Dermis blood vessel endothelial cell (primary cell): Measurements from ENCODE around the gene TMEM18. TPM values are rescaled to one million over a fixed set of nuclear protein-coding genes. Genes with fewer than 3 reads are reported as not detected.

Experiments used
- DNase-seq: peaks from one replicate; pipeline ENCODE4 v3.0.0; 2010
- total RNA-seq: library from RNA; depleted of rRNA; stranded (reverse); fragments of >200 nt; gene quantifications from 2 replicates; pipeline ENCODE4 v1.2.3, GENCODE V29; 2014

The TMEM18 gene
- total RNA-seq, 1 donor from 2014 or later: 35.6 TPM

DNA sequence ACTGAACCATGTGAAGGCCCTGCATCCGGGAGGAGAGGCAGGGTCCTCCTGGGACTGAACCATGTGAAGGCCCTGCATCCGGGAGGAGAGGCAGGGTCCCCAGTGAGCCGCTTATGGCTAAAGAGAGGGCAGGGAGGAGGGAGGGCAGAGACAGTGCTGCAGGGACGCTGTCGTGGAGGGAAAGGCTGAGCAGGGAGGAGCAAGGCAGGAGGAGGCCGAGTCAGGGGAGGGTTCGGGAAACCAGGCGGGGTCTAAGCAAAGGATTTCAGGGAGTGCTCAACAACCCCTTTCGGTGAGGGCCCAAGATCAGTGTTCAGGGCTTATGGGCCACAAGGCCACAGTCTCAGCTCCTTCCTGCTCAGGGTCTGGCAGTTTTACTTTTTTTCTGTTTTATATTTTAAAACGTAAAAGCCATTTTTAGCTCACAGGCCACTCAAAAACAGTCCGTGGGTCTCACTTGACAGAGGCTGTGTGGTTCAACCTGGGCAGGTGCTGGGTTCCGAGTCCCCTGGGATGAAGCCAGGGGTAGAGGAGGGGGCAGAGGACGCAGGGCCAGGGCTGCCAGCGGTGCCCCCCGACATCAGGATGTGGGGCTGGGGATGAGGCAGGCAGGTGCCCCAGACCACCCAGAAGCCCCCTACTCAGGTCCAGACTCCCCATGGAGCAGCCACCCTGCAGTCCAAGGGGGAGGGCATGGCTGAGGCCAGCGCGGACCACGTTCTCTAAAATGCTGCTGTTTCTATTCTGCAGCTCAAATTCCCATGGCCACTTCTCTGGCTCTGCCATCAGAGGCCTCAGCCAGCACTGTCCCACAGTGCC lies 5.2 kb downstream of the TMEM18 start:
- DNase-seq: no peak

DNA sequence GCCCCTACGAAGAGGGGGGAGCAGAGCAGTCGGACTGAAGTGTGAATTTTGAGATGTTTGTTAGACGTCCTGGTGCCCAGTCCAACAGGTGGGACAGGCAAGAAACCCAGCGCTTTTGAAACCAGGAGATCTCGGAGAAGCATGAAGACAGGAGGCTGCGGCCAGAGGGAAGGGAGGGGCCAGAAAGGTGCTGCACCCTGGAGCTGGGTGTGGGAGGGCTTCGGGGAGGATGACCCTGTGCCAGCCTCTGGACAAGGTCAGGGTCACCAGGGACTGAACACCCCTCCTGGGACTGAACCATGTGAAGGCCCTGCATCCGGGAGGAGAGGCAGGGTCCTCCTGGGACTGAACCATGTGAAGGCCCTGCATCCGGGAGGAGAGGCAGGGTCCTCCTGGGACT lies 6.1 kb downstream of the TMEM18 start:
- no peak for DNase-seq

DNA sequence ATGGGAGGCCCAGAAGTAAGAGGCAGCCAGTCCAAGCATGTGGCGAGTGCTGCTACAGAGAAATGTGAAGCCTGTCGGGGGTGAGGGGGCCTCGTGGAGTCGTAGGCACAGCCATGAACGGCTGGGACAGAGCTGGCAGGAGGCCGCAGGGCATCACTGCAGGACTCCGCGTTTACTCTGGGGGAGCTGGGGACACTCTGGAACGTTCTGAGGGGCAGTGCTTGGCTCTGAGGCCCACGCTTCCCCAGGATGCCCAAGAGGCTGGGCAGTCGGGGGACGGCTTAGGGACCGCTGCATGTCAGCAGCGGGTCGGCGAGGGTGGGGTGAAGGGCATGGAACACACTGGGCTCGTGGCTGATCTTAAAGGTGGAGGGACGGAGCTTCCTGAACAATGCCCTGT lies 6.6 kb downstream of the TMEM18 start:
- DNase-seq: no peak

DNA sequence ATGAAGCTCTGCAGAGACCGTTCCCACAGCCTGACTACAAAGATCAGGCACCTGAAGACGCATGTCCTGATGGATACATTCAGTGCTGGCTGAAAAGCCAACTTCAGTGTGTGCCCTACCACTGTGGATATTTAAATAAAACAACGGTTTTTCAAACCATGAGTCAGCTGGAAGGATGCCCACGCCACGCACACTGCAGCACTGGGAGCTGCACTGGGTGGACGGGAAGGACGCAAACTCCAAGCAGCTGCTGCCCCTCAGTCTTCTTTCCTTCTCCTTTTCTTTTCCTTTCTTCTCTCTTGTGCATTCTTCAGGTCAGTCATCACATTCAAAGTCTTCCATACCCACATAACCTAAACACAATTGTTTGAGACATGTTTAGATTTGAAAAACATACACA lies 7.9 kb downstream of the TMEM18 start:
- peak; percentile 36 for DNase-seq

DNA sequence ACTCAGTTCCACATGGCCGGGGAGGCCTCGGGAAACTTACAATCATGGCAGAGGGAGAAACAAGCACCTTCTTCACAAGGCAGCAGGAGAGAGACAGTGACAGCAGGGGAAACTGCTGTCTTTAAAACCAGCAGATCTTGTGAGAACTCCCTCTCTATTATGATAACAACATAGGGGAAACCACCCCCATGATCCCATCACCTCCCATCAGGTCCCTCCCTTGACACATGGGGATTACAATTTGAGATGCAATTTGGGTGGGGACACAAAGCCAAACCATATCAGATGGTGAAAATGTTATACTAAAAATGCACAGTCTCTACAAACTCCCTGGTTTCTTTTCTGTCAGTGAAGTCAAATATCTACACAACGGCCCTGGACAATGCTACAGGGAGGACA lies 9.2 kb downstream of the TMEM18 start:
- no peak for DNase-seq

DNA sequence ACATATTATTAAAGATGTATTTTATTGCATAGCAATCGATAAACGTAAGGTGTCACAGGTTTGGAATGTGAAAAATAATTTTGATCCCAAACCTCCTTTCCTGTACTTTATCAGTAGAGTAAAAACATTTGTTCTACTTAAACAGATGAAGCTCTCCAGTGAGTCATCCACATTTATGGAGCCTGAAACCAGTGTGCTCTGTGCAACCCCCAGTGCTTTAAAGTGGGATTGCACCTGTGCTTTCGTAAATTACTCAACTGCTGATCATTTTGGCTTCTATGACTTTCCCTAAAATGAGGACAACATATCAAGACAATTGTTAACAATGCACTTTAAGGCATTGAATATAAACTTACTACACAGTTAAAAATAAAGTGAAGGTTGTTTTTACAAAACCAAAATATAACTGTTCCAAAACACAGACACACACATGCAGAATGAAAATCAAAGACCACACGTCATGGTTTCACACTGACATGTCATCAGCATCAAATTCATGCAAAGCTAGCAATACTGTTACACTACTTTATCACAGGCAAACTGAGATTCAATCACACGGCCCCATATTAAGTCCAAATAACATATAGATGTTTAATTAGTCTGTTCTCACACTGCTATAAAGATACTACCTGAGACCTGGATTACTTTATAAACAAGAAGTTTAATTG lies 9.7 kb downstream of the TMEM18 start:
- peak; percentile 84 for DNase-seq

DNA sequence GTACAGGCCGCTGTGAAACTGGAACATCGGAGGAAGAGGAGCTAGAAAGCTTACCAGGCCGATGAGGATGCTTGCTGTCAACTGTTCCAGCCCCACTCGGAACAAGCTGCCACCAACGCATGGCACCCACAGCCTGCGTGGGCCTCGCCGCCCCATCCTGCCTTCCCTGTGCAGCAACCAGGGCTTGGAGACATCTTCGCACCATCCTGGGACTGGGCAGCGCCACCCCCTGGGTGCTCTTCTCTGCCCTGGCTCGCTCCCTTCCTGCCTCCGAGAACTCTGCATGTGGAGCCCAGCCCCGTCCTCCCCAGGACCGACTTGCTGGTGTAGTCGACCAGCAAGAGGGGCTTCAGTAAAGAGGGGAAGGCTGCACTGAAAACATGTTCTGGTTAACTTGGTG lies 10.8 kb downstream of the TMEM18 start:
- no peak for DNase-seq

DNA sequence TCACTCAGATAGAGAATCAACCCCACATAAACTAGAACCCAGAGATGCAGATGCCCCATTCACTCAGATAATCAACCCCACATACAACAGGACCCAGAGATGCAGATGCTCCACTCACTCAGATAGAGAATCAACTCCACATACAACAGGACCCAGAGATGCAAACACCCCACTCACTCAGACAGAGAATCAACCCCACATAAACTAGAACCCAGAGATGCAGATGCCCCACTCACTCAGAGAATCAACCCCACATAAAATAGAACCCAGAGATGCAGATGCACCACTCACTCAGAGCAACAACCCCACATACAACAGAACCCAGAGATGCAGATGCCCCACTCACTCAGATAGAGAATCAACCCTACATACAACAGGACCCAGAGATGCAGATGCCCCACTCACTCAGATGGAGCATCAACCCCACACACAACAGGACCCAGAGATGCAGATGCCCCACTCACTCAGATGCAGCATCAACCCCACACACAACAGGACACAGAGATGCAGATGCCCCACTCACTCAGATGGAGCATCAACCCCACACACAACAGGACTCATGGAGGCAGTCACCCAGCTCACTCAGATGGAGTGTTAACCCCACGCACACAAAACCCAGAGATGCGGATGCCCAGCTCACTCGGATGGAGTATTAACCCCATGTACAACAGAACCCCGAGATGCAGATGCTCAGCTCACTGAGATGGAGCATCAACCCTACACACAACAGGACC lies 11.7 kb downstream of the TMEM18 start:
- DNase-seq: no peak

DNA sequence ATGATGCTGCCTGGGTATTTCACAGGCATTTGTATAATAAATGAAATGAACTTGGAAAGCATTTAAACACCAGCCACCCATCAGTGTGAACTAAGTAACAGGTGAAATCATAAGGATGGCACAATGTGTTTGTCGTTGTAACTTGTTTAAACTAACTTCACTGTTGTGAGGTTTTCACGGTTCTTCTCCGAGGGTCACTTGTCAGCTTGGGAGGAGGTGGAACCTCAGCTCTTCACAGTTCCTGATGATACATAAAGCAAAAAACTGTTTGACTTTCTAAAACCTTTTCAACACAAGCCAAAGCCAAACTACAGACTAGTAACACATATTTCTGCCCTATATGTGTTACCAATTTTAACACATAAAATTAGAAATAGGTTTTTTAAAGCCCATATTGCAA lies 13.1 kb downstream of the TMEM18 start:
- no peak for DNase-seq

DNA sequence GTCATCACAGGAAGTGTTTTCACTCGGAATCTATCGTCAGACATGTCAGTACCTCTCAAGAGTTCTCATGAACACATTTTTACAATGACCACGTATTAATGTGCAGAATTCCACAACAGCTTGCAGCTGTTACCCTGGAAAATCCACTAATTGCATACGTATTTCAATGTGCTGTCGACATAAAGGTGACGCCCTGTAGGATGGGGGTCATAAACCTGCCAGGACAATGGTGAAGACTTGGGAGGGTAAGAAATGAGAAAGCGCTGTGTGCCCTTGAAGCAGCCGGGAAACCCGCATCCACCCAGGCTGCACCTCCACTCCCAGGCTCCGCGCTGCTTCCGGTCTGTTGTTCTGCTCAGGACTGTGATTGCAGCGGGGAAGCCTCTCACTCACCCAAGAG lies 14.0 kb downstream of the TMEM18 start:
- no peak for DNase-seq

DNA sequence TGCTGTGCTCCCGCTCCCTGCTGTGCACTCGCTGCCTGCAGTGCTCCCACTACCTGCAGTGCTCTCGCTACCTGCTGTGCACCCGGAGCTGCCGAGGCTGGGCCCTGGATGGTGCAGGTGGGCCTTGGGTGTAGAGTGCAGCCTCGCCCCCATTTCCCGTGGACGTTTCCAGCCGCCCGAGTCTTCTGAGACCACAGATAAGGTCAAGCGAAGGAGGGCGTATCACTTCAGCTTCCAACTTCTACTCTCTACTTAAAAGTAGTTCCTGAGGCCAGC lies 15.9 kb downstream of the TMEM18 start:
- no peak for DNase-seq

DNA sequence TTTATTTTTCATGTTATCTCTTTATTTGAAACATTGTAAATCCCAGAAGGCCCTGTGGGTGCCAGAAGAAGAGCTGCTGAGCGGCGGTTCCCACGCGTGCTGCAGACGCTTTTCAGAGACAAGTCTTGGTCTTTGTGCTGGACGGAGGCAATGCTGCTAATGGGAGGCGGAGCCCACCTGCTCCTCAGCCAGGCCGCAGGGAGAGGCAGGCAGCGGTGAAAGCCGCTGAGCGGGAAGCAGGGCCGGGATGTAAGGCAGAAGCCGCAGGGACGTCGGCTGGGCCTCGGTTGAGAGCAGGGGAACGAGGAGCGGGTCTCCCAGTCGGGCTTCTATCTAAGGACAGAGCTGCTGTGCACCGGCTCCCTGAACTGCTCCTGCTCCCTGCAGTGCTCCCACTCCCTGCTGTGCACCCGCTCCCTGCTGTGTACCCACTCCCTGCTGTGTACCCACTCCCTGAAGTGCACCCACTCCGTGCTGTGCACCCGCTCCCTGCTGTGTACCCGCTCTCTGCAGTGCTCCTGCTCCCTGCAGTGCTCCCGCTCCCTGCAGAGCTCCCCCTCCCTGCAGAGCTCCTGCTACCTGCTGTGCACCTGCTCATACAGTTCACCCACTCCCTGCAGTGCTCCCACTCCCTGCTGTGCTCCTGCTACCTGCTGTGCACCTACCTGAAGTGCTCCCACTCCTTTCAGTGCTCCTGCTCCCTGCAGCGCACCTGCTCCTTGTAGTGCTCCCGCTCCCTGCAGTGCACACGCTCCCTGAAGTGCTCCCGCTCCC lies 16.4 kb downstream of the TMEM18 start:
- no peak for DNase-seq

DNA sequence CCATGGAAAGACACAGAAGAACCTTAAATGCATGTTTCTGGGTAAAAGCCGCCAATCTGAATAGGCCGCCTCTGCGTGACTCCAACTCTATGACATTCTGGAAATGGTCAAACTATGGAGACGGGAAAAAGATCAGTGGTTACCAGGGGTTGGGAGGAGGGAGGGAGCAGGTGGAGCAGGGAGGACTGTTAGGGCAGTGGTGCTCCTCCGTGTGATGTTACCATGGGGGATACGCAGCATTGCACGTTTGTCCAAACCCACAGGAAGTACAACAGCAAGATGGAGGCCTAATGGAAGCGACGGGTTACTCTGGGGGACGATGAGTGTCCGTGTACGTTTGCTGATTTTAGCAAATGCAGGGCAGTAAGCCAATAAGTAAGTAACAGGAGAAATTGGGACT lies 17.2 kb downstream of the TMEM18 start:
- DNase-seq: no peak

DNA sequence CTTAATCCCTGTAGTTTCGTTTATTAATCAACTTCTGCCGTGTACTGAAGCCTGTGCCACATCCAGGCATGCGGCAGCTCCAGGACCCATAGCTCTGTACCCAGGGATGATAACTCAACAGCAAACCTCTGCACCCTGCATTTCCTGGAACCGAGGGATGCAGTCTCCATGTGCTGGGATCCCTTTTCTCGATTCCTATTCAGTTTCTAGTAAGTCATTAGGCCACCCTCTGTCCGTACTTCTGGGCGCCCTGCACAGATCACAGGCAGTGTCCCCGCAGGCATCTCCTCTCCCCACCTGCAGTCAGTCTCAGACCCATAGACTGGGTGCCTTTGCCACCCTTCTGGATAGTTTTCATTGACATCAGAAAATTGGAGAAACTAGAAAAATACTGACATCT lies 18.8 kb downstream of the TMEM18 start:
- no peak for DNase-seq

DNA sequence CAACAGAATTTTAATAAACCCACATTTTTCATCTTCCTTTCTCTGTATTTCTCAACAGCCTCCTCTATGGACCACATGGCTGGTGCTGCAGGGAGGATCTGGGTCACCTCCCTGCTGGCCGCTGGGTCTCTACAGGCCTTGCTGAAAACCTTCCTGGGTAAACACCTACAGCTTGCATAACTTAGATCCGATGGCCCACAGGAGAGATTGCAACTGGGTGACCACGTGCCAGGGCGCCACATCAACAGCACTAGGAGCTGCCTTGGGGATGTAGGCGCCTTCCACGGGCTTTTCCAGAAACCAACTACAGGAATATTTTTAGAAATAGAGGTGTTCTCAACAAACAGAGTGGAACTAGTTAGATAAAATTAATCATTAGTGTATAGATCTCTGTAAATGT lies 19.4 kb downstream of the TMEM18 start:
- DNase-seq: no peak

DNA sequence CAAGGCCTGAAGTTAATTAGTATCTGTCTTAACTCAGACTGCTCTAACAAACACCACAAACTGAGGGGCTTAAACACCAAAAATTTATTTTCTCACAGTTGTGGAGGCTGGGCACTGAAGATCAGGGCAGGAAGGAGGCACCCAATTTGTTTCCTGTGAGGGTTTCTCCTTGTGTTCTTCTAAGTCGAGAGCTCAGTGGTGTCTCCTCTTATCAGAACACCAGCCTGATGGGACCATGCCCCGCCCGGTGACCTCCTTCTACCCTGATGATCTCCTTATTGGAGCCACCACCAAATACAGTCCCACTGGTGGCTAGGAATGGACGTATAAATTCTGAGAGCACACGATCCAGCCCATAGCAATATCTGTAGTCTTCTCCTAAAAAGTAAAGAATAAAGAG lies 20.5 kb downstream of the TMEM18 start:
- no peak for DNase-seq

DNA sequence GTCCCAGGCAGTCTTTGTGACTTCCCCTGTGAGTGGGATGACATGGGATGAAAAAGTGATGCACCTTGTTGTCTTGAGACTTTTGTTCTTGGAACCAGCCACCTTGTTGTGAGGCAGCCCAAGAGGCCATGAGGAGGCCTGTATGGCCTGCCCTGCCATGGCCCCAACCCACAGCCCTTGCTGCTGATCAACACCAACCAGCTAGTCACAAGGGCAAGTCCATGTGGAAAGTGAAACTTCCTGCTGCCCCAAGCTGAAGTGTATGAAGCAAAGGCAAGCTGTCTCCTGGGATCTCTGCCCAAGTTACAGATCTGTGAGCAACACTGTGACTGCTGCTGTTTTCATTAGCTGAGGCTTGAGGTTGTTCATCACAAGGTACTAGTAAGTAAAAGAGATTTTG lies 21.6 kb downstream of the TMEM18 start:
- no peak for DNase-seq

DNA sequence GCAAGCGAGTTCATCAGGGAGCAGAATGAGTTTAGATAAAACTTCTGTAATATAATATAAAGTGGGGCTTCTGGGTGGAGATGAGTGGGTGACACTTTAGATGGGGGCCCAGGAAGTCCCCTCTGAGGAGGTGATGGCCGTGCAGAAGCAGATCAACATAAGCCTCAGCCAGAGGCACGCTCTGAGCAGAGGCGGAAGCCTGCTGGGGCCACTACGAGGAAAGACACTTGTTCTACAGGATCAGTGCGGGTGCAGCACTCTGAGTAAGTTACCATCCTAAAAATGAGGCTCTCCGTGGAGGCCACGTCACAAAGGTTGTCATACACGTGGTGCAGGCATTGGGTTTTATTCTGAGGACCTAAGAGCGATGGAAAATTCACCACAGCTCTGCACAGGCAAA lies 22.3 kb downstream of the TMEM18 start:
- no peak for DNase-seq

DNA sequence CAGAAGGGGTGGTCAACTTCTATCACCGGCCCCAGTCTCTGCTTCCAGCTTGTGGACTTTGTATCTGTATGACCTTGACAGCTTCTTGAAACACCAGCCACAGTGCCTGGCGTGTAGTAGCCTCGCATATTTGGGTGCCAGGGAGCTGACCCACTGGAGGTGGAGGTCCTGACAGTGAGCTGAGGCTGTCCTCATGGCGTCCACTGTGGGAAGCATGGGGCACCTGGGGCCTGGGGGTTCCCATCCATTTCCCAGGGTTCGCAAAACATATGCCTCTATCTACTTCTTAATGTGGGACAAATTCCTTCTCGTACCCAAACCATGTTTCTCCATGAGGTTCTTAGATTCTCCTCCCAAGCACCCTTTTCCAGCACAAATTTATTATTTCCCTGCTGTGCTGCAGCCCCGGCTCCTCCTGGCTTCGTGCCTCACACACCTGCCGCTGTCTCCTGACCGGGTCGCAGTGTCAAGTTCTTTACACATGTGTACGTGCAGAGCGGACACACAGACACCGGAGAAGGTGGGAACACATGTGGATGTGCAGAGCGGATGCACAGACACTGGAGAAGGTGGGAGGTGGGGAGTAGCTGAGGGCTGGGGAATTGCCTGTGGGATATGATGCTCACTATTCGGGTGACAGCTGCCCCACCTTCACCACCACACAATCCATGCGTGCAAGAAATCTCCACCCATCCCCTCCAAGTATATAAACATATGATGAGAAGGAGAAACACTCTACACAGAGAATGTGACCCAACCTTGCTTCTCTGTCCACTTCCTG lies 23.4 kb downstream of the TMEM18 start:
- DNase-seq: no peak

DNA sequence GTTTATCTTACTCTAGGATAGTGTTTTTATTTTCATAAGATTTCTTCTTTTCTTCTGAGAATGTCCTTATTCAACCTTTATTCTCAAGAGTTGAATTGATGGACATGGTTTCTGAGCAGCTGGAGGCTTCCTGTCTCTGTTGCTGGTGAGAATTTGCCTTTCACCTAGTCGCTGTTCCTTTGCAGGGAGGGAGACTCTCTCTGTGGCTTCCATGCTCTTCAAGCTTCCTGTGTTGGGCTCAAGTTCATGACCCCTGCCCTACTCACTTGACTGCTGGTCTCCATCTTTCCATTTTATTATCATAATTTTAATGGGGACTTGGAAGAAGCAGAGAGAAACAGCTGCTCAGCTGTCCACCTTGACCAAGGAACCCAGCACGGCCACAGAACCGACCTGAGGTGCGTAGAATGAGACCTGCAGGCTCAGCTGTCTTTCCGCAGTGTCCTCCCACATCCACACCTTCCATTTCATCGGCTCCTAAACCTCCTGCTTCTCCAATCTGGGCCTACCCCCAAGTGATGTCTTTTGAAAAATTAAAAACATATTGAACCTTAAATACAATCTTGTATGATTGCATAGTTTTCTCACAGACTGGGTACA lies 24.2 kb downstream of the TMEM18 start:
- DNase-seq: no peak

DNA sequence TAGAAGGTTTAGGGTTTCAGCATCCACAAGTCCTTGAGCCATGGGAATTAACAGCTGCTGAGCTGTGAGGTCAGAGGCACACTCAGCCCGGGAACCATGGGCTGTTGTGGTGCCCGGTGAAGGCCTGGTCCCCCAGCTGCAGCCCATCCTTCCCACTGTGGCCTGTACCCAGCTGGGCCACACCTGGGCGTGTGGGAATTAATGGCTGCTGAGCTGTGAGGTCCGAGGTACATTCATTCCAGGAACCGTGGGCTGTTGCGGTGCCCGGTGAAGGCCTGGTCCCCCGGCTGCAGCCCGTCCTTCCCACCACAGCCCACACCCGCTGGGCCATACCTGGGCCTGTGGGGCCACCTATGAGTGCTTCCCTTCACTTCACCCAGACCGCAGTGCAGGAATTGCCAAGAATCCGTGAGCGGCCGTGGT lies 25.2 kb downstream of the TMEM18 start:
- no peak for DNase-seq
